GM18861 (cell line): ENCODE results near the gene INAFM2.

Experiments used
- ATAC-seq: cut with Tn5 transposase; IDR thresholded peaks from one replicate; pipeline ENCODE4 v1.9.1; 2021; ENCODE audit not compliant: unreplicated experiment

Gene INAFM2

GRCh38 chr15:40323239-40323952, at the start of gene INAFM2:
Gene INAFM2, plus strand, starts transcription at chr15:40323692. Its CDS starts 364 bp downstream, at chr15:40324056.
- ATAC-seq, result peak; percentile 85

GRCh38 chr15:40274350-40275274, 48.9 kb upstream of the INAFM2 start:
- no peak for ATAC-seq

GRCh38 chr15:40275523-40275922, 48.0 kb upstream of the INAFM2 start:
- ATAC-seq, result no peak

GRCh38 chr15:40275954-40276353, 47.5 kb upstream of the INAFM2 start:
- ATAC-seq, result no peak

GRCh38 chr15:40276927-40277326, 46.6 kb upstream of the INAFM2 start:
- ATAC-seq, result no peak

GRCh38 chr15:40277471-40277870, 46.0 kb upstream of the INAFM2 start:
- no peak for ATAC-seq

GRCh38 chr15:40278026-40278425, 45.5 kb upstream of the INAFM2 start:
- no peak for ATAC-seq

GRCh38 chr15:40279437-40280141, 43.9 kb upstream of the INAFM2 start:
- ATAC-seq, result no peak

GRCh38 chr15:40280260-40281056, 43.0 kb upstream of the INAFM2 start:
- no peak for ATAC-seq

- ATAC-seq, result no peak
These were observed 42.3 kb upstream of the INAFM2 start for GRCh38 chr15:40281057-40281800.

- no peak for ATAC-seq
These were observed 41.7 kb upstream of the INAFM2 start for GRCh38 chr15:40281801-40282146.

GRCh38 chr15:40282147-40282868, 41.2 kb upstream of the INAFM2 start:
- ATAC-seq, result no peak

GRCh38 chr15:40282869-40283614, 40.5 kb upstream of the INAFM2 start, which contains the start of gene ANKRD63:
Gene ANKRD63, minus strand, starts transcription at chr15:40283064. Its CDS starts 478 bp downstream, at chr15:40282586.
- no peak for ATAC-seq

GRCh38 chr15:40283615-40284300, 39.7 kb upstream of the INAFM2 start:
- ATAC-seq, result no peak

GRCh38 chr15:40285151-40285550, 38.3 kb upstream of the INAFM2 start:
- no peak for ATAC-seq

- ATAC-seq, result no peak
These were observed 37.9 kb upstream of the INAFM2 start for GRCh38 chr15:40285554-40286011.

GRCh38 chr15:40286061-40286532, 37.4 kb upstream of the INAFM2 start:
- no peak for ATAC-seq

GRCh38 chr15:40286794-40287193, 36.7 kb upstream of the INAFM2 start:
- ATAC-seq, result no peak
